AG09319 (cell line): ENCODE results near the gene C22orf39.

Experiments
- DNase-seq: peaks from one replicate; pipeline ENCODE4 v3.0.0-alpha.2; 2010; ENCODE audit warnings: low read depth; ENCODE audit errors: extremely low read depth
- CTCF ChIP-seq: IDR thresholded peaks from 2 replicates; pipeline ENCODE4 v1.5.1; 2011; ENCODE audit warnings: low read depth, mild to moderate bottlenecking, inconsistent platforms, low read length, moderate library complexity

Gene C22orf39

GRCh38 chr22:19453718-19454117 is 6.2 kb upstream of the C22orf39 start:
- no peak for DNase-seq
- no peak for TF ChIP-seq CTCF

- DNase-seq, result no peak
- no peak for TF ChIP-seq CTCF
Measured at GRCh38 chr22:19451570-19451969, 4.1 kb upstream of the C22orf39 start.

- no peak for TF ChIP-seq CTCF
- no peak for DNase-seq
Measured at GRCh38 chr22:19450363-19451175, 3.1 kb upstream of the C22orf39 start.

GRCh38 chr22:19449422-19449767 is 1.9 kb upstream of the C22orf39 start:
- no peak for TF ChIP-seq CTCF
- no peak for DNase-seq

- DNase-seq, result no peak
- TF ChIP-seq CTCF, result no peak
Measured at GRCh38 chr22:19448739-19449421, 1.4 kb upstream of the C22orf39 start.

GRCh38 chr22:19448076-19448607 is 631 bp upstream of the C22orf39 start:
- no peak for TF ChIP-seq CTCF
- no peak for DNase-seq
